HG02759 (cell line): ENCODE results near the gene MBOAT1.
"Not testable (repeated sequence)": the region's sequence is repeated elsewhere in the genome, so short reads cannot be mapped to it uniquely, and the experiment has no call there.

ENCODE experiments used
- ATAC-seq: cut with Tn5 transposase; IDR thresholded peaks from one replicate; pipeline ENCODE4 v1.9.1; 2021; ENCODE audit warnings: mild to moderate bottlenecking, moderate library complexity; ENCODE audit not compliant: unreplicated experiment

MBOAT1 gene

DNA sequence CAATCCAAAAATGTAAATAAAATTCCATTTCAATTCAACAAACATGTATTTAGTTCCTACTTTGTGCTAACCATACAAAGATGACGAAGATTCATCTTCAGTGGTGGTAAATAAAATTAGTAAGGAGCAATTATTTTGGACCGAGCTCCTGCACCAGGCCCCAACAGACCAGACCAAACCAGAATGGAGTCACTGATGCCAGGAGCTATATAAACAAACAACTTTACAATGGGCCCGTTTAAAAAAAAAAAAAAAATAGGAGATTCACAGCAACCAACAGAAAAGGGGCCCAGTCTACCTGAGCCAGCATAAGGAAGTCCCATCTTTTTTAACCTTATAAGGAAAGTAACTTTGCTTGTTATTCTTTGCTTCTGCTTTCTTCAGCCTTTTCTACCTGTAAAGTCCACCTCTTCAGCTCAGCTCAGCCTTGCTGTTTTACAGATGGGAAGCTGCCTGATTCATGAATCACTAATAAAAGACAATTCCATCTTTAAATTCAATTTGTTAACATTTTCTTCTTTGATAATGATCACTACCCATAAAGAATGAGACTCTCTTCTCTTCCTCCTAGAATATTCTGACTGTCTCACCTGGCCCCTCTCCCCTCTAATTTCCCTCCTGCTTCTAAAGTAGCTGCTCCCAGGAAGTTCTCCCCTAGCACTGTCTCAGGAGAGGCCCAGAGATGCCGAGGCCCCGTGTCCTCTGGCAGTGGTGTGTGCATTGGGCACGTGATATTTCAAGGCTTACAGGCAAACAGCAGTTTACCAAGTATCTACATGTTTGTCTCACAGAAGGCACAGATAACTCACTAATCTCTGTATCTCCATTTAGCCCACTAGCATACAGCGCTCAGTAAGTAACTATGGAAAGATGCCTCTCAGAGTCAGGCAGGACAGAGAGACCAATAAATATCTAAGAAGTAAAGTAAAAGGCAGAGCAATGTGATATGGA, 8.4 kb downstream of the MBOAT1 start:
- no peak for ATAC-seq

DNA sequence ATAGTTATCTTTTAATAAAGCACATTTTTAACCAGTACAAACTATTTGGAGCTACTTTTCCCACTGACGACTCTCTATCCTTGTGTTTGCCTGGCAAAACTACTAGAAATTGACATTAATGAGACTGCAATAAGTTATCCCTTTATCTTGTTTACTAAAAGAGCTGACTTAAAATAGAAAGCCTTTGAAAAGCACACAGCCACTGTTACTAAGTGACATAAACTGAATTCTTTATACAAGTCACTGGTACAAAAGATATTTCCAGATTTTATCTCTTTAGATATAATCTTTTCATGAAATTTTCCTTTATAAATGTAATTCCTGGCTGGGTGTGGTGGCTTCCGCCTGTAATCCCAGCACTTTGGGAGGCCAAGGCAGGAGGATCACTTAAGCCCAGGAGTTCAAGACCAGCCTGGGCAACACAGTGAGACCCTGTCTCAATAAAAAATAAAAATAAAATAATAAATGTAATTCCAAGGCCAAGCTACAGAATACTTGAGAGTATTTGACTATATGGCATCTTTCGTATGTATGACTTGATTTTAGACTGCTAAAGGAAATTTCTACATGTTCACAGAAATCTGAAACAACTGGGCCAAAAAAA, 9.5 kb downstream of the MBOAT1 start:
- no peak for ATAC-seq

DNA sequence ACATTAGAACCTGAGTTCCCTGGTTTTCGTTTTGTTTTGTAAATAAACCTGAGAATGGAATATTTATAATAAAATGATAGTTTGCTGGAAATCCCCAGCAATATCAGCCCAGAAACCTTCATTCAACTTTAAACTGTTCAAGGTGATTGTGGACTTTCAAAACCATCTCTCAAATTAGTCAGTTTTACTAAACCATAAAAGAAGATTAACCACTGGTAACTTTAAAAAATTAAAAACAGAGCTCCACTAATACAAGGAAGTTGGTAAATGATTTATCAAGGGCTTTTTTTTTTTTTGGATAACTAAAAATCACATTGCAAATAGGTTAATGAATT, 10.0 kb downstream of the MBOAT1 start:
- ATAC-seq = no peak

DNA sequence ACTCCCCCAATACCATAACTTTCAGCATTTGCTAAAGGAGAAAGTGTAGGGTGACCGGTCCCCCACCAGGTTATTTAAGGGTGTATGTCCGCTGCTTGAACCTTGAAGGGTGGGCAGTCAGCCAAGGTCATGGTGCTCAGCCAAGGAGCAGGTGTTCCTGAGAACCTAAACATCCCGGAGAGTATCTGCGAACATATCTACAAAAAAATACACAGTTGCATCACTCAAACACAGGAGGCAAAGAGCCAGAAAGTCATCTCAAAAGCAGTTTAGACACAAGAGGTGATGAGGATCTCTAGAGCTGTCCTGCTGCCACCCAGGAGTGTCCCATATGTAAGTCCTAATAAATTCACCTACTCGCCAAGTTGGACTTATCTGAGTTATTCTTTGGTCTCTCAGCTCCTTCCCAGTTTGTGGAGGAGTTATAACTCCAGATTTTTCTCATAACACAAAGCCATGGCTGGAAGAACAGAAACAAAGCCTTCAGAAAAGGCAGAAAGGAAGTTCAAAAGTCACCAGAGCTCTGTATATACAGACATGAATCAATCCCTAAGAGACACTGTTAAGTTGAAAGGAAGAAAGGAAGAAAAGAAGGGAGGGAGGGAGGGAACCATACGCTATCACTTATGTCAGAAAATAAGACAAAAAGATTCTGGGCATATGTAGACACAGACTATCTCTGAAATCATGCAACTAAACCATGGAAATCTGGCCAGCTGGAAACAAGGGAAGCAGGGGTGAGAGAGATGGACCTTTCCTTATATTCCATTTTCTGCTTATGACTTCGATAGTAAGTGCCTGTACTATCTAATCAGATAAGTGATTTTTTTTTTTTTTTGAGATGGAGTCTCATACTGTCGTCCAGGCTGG, 11.3 kb downstream of the MBOAT1 start:
- no peak for ATAC-seq

DNA sequence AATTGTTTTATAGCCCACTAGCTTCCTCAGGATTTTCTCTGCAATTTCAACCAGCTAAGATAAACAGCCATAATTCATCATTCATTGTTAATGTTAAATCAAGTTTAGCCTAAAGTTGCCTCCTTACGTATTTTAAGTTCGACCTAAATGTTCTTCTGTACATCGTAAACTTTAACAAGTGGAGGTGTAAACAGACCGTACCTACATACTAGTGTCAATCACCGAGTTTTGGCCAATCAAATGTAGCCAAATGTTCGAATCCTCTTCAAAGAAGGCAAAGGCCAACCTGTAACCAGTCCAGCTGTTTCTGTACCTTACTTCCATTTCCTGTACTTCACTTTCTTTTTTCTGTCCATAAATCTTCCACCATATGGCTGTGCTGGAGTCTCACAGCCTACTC, 13.5 kb downstream of the MBOAT1 start:
- no peak for ATAC-seq

DNA sequence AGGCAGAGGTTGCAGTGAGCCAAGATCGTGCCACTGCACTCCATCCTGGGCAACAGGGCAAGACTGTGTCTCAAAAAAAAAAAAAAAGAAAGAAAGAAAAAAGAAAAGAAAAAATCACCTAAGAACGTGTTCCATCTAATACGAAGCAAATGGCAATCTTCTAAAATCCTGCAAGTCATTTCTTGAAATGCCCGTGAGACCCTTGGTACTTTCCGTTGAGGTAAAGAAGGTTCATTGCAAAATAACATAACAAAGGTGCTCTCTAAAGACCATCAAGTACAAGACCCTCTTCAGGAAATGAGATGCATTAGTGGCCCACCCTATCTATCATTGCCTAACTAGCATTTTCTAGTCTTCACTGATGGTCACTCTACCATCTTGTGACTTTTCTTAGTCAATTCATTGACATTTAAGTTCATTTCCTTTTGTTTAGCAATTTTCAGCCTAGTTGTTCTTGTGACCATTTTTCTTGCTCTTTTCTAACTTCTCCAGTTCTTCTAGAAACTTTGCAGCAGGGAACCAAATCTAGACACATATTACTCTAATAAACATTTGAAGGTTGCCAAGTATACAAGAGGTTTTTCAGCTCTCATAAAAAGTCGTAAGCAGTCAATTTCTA, 14.0 kb downstream of the MBOAT1 start:
- no peak for ATAC-seq

DNA sequence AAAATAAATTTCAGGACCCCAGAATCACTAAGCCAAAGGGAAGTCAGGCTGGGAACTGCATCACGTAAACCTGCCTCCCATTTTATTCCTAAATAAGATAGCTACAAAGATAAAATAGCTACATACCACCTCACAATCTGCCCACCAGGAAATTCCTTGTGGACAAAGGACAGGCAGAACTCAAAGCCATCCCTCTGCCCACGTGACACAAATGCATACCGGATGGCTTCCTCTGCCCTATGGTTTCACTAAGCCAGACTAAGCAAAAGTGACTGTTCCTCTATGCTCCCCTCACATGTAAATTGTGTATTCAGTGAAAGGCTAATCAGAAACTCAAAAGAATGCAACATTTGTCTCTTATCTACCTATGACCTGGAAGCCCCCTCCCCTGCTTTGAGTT, 15.0 kb downstream of the MBOAT1 start:
- ATAC-seq = peak; percentile 28

DNA sequence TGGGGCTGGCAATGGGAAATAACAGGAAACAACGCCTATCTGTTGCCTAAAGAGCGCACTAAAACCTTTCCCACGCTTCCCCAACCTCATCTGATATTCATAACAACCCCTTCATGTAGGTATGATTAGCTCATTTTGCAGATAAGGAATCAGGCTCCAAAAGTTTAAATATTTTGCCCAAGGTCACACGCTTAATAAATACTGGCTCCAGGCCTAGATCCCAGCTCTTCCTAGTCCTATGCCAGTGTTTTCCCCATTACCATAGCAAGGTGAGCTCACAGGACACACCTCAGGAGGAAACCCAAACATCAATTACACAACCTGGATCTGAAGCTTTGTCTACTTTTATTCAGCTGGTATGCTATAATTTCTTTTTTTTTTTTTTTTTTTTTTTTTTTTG, 19.6 kb downstream of the MBOAT1 start:
- no peak for ATAC-seq

DNA sequence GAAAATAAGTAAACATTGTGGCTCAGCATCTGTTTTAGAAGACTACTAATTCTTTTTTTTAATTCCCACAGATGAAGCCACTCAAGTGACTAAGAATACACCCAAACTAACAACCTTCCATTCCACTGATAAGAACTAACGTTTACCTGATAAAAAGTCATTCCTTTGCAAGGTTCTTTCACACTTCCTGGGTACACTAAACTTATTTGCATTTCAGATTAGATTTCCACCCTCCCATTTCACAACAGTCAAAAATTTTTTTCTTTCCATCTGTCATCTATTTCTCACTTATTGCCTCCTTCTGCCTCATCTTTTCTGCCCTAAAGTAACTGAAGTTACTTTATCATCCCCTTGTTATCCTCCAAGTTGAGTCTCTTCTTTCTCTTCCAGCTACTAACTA, 20.3 kb downstream of the MBOAT1 start:
- no peak for ATAC-seq

DNA sequence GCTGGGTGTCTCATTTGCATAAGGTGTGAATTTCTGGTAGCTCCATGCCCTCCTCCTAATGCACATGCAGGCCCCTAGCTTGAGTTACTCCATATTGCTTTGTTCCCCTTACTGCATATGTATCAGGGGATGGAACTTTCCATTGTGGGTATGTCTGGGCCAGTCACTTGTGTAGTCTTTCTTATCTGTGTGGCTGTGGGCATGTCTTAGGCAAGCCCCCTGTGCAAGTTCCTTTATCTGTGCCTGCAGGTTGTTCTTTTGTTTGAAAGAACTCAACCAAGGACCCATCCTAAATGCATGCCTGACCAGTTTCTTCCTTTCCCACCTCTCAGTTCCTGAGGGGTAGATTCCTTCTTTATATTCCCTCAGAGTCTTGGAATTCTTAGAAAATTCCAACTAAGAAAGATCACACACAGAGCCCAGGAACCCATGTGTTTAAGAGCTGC, 23.6 kb downstream of the MBOAT1 start:
- no peak for ATAC-seq

DNA sequence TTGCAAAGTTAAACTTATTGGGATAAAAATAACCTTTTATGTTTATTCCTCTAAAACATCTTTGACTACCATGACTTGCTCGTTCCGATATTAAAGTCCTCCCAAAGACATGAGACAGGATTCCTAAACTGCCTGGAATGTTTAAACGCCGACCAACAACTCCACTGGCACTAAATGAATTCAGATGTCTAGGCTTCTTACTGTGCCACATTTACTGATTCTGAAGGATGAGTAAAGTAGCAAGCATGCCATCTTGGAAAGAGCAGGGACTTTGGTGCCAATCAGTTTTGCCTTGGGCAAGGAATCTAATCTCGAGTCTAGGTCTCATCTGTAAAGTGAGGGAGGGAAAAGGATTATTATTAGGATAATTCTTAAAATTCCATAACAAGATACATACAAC, 25.3 kb downstream of the MBOAT1 start:
- no peak for ATAC-seq

DNA sequence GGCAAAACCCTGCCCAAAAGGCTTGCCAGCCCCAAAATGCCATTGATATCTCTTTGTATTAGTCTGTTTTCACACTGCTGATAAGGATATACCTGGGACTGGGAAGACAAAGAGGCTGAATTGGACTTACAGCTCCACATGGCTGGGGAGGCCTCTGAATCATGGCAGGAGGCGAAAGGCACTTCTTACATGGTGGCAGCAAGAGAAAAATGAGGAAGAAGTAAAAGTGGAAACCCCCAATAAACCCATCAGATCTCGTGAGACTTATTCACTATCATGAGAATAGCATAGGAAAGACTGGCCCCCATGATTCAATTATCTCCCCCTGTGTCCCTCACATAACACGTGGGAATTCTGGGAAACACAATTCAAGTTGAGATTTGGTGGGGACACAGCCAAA, 28.6 kb downstream of the MBOAT1 start:
- ATAC-seq = no peak

DNA sequence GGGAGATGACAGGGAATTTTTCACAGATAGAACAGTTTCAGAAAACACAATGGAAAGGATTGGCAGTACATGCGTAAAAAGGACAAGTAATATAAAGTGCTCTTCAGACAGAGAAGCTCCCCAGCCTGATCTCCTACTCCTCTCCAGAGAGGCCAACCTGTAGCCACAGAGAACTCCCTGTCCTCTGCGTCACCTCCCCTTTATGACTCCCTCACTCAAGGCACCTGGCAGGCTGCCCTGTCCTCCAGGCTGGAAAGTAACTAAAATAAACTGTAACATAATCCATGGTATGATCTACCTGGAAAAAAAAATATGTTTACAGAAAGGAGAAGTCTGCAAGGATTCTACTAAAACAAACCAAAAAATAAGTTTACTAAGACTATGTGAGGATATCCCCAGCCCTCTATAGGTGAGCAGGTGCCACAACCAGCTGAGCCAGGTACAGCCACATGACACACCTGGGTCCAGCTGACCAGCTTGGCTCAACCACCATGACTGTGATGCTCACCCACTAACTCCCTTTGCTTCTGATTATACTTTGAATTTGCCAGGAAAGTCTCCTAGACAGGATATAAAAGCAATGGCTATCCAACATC, 29.2 kb downstream of the MBOAT1 start:
- no peak for ATAC-seq

DNA sequence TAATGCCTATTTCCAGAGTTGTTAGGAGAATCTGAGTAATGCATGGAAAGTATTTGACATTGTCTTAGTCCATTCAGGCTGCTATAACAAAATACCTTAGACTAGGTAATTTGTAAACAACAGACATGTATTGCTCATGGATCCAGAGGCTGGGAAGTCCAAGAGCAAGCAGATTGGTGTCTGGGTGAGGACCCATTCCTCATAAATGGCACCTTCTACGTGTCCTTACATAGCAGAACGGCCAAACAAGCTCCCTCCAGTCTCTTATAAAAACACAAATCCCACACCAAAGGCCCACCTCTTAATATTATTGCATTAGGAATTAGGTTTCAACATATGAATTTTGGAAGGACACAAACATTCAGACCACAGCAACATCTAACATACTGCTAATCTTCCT, 30.2 kb downstream of the MBOAT1 start:
- no peak for ATAC-seq

DNA sequence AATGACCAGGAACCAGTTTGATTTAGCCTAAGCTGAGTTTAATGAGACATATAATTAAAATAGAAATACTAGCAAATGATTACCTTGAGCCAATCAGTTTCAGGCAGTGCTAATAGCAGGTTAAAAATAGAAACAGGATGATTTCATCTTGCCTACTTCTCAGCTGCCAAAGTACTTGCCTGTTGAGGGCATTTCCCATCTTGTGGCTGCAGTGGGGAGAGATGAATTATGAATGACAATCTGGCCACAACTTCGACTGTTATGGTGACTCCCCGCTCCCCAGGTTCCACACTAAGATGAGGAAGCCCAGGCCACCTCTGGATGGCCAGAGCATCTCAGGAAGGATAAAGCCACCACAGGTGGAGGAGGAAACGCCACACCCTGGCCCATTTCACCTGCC, 31.3 kb downstream of the MBOAT1 start:
- peak; percentile 86 for ATAC-seq

DNA sequence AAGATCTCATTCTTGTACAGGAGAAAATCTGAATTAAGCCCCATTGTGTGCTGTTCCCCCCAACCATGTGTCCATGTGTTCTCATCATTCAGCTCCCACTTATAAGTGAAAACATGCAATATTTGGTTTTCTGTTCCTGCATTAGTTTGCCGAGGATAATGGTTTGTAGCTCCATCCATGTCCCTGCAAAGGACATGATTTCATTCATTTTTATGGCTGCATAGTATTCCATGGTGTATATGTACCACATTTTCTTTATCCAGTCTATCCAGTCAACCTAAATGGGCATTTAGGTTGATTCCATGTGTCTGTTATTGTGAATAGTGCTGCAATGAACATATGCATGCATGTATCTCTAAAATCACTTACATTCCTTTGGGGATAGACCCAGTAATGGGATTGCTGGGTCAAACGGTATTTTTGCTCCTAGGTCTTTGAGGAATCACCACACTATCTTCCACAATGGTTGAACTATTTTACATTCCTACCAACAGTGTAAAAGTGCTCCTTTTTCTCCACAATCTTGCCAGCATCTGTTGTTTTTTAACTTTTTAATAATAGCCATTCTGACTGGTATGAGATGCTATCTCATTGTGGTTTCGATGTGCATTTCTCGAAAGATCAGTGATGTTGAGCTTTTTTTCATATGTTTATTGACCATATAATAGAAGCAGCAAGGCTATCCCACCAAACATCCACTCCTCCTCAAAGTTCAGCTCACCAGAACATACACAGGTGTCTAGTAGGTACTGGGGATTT, 32.8 kb downstream of the MBOAT1 start:
- not testable (repeated sequence) for ATAC-seq

DNA sequence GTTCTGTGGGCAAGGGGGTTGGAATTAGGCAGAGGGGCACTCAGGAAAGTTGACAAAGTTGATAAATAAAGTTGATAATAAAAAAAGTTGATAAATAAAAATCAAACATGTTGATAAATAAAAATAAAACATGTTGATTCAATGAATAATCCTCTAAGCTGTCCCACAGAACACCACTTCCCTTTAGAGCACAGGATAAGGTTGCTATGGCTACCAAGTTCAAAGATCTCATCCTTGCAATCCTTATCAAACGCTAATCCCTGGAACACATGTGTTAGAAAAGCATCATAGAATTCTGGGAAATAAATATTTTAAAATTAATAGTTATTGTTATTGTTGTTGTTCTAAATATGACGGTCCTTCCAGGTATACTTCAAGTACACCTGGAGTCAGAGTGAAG, 33.9 kb downstream of the MBOAT1 start:
- ATAC-seq = no peak

DNA sequence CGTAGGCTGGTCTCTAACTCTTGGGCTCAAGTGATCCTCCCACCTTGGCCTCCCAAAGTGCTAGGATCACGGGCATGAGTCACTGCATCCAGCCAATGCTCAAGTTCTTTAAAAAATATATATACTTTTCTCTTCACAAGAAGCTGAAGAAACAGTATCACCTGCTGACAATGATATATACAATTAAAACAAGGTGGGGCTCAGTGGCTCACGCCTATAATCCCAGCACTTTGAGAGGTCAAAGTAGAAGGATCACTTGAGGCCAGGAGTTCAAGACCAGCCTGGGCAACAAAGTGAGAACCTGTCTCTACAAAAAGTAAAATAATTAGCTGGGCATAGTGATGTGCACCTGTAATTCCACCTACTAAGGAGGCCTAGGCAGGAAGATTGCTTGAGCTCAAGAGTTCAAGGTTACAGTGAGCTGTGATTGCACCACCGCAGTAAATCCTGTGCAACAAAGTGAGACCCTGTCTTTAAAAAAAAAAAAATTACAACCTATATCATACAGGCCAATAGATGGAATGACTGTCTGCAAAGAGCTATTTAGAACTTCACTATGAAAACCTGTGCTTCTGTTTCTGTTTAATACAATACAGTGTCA, 36.4 kb downstream of the MBOAT1 start:
- no peak for ATAC-seq
